GM12878 (cell line): ENCODE data around the gene GALNTL6.

Experiments used
- CEBPB ChIP-seq, 2 experiments: fragments of 150-350 bp in 1 of 2; IDR thresholded peaks; 2 replicates each; pipeline ENCODE4 v1.6.1; 2012 to 2014; ENCODE audit warnings: low read depth in 2 of 2, low read length in 2 of 2, borderline replicate concordance in 1 of 2, inconsistent platforms in 1 of 2
- CTCF ChIP-seq, 3 experiments: IDR thresholded peaks in 2 of 3; conservative IDR thresholded peaks in 1 of 3; 2 replicates each; pipeline ENCODE4 v1.5.1; 2011; ENCODE audit warnings: low read depth in 3 of 3, low read length in 3 of 3, mild to moderate bottlenecking in 3 of 3, control low read depth in 2 of 3, moderate library complexity in 2 of 3, inconsistent platforms in 1 of 3, mixed read lengths in 1 of 3; ENCODE audit not compliant: control insufficient read depth in 2 of 3, insufficient read depth in 1 of 3; ENCODE audit errors: extremely low read depth in 1 of 3
- EZH2 ChIP-seq: IDR thresholded peaks from 2 replicates; pipeline ENCODE4 v1.6.1; 2012; ENCODE audit warnings: low read depth, mild to moderate bottlenecking, control low read depth, inconsistent platforms, low read length, borderline replicate concordance; ENCODE audit not compliant: control insufficient read depth
- IRF4 ChIP-seq: IDR thresholded peaks from 2 replicates; pipeline ENCODE4 v1.6.1; 2011; ENCODE audit warnings: low read depth, low read length
- NFYA ChIP-seq: IDR thresholded peaks from 2 replicates; pipeline ENCODE4 v1.6.1; 2011; ENCODE audit warnings: low read depth, mild to moderate bottlenecking, low read length, improper control_type of control experiment, borderline replicate concordance
- POLR2A ChIP-seq: IDR thresholded peaks from 2 replicates; pipeline ENCODE4 v1.6.1; 2011; ENCODE audit warnings: low read depth, mild to moderate bottlenecking, low read length
- POLR2AphosphoS5 ChIP-seq: IDR thresholded peaks from 2 replicates; pipeline ENCODE4 v1.6.1; 2011; ENCODE audit warnings: mild to moderate bottlenecking, low read length, inconsistent platforms
- TF ChIP-seq, protein P1 (sequence below): IDR thresholded peaks from 2 replicates; pipeline ENCODE4 v1.6.1; 2011; ENCODE audit warnings: low read depth, low read length, improper control_type of control experiment, borderline replicate concordance
- TF ChIP-seq, protein P2 (sequence below): IDR thresholded peaks from 2 replicates; pipeline ENCODE4 v1.6.1; 2012; ENCODE audit warnings: mild to moderate bottlenecking, low read depth, low read length

DNA sequence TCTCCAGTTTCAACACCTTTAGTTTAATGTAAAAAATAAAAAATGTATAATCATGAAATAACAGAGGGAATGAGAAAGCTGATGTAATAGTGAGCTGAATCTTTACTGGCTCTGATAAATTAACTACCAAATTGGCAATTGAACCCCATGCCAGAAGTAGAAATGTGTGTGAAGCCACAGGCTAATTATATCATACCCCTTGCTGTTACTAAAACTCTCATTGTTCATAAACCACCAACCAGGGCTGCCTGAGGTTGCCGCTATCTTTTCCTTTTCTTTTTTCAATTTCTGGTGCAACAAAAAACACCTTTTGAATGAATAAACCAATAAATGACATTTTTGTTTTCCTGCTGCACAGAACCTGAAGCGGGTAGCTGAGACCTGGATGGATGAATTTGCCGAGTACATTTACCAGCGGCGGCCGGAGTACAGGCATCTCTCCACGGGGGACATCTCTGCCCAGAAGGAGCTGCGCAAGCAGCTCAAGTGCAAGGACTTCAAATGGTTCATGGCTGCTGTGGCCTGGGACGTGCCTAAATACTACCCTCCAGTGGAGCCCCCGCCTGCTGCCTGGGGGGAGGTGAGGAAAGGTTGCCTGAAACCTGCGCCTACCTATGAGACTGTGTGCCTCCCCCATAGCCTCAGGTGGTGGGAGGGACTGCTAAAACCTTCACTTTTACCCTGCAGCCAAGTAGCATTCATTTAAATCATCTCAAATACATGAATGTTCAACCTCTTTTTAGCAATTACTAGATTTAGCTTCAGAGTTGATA lies 1138.7 kb downstream of the GALNTL6 start:
- no peak for TF ChIP-seq EZH2
- no peak for TF ChIP-seq IRF4
- TF ChIP-seq, protein P1, sequence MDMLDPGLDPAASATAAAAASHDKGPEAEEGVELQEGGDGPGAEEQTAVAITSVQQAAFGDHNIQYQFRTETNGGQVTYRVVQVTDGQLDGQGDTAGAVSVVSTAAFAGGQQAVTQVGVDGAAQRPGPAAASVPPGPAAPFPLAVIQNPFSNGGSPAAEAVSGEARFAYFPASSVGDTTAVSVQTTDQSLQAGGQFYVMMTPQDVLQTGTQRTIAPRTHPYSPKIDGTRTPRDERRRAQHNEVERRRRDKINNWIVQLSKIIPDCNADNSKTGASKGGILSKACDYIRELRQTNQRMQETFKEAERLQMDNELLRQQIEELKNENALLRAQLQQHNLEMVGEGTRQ = no peak
- TF ChIP-seq CEBPB (IDR thresholded peaks at IDR 0.05; ENCODE audit: borderline replicate concordance in 1 of 2, low read depth in 2 of 2, low read length in 2 of 2) = no peak
- TF ChIP-seq POLR2AphosphoS5 = no peak
- no peak for TF ChIP-seq POLR2A
- no peak for TF ChIP-seq CTCF (IDR thresholded peaks at IDR 0.05 in 2 of 3, conservative IDR thresholded peaks at IDR 0.05 in 1 of 3; ENCODE audit: control insufficient read depth in 2 of 3, extremely low read depth in 1 of 3, insufficient read depth in 1 of 3, low read depth in 3 of 3, low read length in 3 of 3)
- TF ChIP-seq, protein P2, sequence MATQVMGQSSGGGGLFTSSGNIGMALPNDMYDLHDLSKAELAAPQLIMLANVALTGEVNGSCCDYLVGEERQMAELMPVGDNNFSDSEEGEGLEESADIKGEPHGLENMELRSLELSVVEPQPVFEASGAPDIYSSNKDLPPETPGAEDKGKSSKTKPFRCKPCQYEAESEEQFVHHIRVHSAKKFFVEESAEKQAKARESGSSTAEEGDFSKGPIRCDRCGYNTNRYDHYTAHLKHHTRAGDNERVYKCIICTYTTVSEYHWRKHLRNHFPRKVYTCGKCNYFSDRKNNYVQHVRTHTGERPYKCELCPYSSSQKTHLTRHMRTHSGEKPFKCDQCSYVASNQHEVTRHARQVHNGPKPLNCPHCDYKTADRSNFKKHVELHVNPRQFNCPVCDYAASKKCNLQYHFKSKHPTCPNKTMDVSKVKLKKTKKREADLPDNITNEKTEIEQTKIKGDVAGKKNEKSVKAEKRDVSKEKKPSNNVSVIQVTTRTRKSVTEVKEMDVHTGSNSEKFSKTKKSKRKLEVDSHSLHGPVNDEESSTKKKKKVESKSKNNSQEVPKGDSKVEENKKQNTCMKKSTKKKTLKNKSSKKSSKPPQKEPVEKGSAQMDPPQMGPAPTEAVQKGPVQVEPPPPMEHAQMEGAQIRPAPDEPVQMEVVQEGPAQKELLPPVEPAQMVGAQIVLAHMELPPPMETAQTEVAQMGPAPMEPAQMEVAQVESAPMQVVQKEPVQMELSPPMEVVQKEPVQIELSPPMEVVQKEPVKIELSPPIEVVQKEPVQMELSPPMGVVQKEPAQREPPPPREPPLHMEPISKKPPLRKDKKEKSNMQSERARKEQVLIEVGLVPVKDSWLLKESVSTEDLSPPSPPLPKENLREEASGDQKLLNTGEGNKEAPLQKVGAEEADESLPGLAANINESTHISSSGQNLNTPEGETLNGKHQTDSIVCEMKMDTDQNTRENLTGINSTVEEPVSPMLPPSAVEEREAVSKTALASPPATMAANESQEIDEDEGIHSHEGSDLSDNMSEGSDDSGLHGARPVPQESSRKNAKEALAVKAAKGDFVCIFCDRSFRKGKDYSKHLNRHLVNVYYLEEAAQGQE = no peak
- TF ChIP-seq NFYA = no peak
